Heart left ventricle (tissue), 13 donors: ENCODE data around the gene CDKN1C.

Source experiments
- CTCF ChIP-seq, 12 donors: fragments of 200-600 bp; sonication (generic) in 4 of 12; IDR thresholded peaks; one replicate each; pipeline versions ENCODE4 v1.5.0 to v1.8.0; 2018 to 2022; ENCODE audit warnings: antibody characterized with exemption in 12 of 12, mild to moderate bottlenecking in 5 of 12
- POLR2A ChIP-seq, 2 donors: fragments of 450-650 bp; IDR thresholded peaks; one replicate each; pipeline ENCODE4 v1.6.1; 2017; ENCODE audit warnings: antibody characterized with exemption in 2 of 2, mild to moderate bottlenecking in 2 of 2, moderate library complexity in 2 of 2
- donor health status: ischemic (EF 13 %, LVEDD 7.1; RV severe dilation, severe dysfunction).
- donor health status: DM: no; HTN: yes; CAD: no.
- donor health status: DM: no; HTN: no; CAD: no.
- donor health status: ischemic (EF 25% LVEDD 6.9; RV normal size, moderate dysfunction).
- donor health status: ischemic (EF 25% LVEDD 5.7; RV mildly dilated, moderate dysfunction).
- donor health status: ischemic (EF 35%, LVEDD 5.7; RV mildly dilated, moderate dysfunction).
- donor health status: nonischemic (EF 11% LVEDD 7.7; RV severe dilation, severe dysfunction).
- donor health status: DM: yes; HTN: yes; CAD: no.
- donor health status: PGD.
- donor health status: ischemic (EF 29% LVEDD 5.4; RV normal size, mild dysfunction).
- donor health status: nonischemic (EF 23%, LVEDD 6.1; RV moderate dilation, normal function).

GRCh38 chr11:2919188-2919587, 33.6 kb upstream of the CDKN1C start:
- no peak for TF ChIP-seq POLR2A (IDR thresholded peaks at IDR 0.05)
- no peak for TF ChIP-seq CTCF (IDR thresholded peaks at IDR 0.05)
